Right ventricle myocardium superior (tissue), 1 donor: ENCODE measurements around the gene DCHS1. TPM values are rescaled to one million over a fixed set of nuclear protein-coding genes. Genes with fewer than 3 reads are reported as not detected.

Experiments used
- ATAC-seq: fragments of 200-7000 bp; cut with Tn5 transposase; one replicate; pipeline ENCODE4 v1.9.1; 2020; ENCODE audit warnings: mild to moderate bottlenecking; ENCODE audit not compliant: poor library complexity
- DNase-seq: peaks from one replicate; pipeline ENCODE4 v3.0.0-alpha.2; 2020
- intact Hi-C: fragments of 100-400 bp; cut with DNase I; formaldehyde crosslinking; loops from one replicate; pipeline ENCODE4 v1.11.2; 2022
- total RNA-seq: library from RNA; stranded (reverse); fragmentation: NEBNext Ultra II Directional; extraction: Animal tissue kit (Norgen Biotek cat#: 25700); gene quantifications from one replicate; pipeline ENCODE4 v1.2.1, GENCODE V29; 2021
- donor health status: DM: no; HTN: yes; CAD: no; lungs with severe emphysema.

The DCHS1 gene
- total RNA-seq, 1 donor from 2014 or later = 9.6 TPM

GRCh38 chr11:6586434-6587359 lies 68.9 kb downstream of the DCHS1 start:
- DNase-seq = peak; percentile 76
- intact Hi-C loops = no loop called here
- ATAC-seq = peak; percentile 86

- intact Hi-C loops = no loop called here
- ATAC-seq (no peak), DNase-seq (no peak)
Measured at GRCh38 chr11:6584528-6584927, 71.1 kb downstream of the DCHS1 start.

- ATAC-seq = no peak
- intact Hi-C loops = no loop called here
Measured at GRCh38 chr11:6583584-6583983, 72.0 kb downstream of the DCHS1 start.

GRCh38 chr11:6579681-6580080 lies 75.9 kb downstream of the DCHS1 start:
- no peak for DNase-seq
- peak; percentile 32 for ATAC-seq
- intact Hi-C loops = no loop called here

More at GRCh38 chr11:6583584-6583983, 72.0 kb downstream of the DCHS1 start:
- no peak for DNase-seq

GRCh38 chr11:6578134-6578533 lies 77.5 kb downstream of the DCHS1 start:
- intact Hi-C loops = no loop called here
- no peak for ATAC-seq
- no peak for DNase-seq

GRCh38 chr11:6576471-6577373 lies 78.9 kb downstream of the DCHS1 start:
- intact Hi-C loops = loop anchor here (2.0 kb wide), 1 partner anchor 38 kb away; no protein-coding TSS in a partner anchor
- DNase-seq (no peak), ATAC-seq (peak; percentile 75)

GRCh38 chr11:6574816-6575715 lies 80.5 kb downstream of the DCHS1 start:
- intact Hi-C loops = no loop called here
- DNase-seq = no peak
- ATAC-seq = no peak

- DNase-seq (no peak), ATAC-seq (no peak)
- intact Hi-C loops = no loop called here
Measured at GRCh38 chr11:6572215-6572614, 83.4 kb downstream of the DCHS1 start.

GRCh38 chr11:6571434-6572008 lies 84.1 kb downstream of the DCHS1 start:
- ATAC-seq = no peak
- intact Hi-C loops = no loop called here

More at GRCh38 chr11:6571434-6572008, 84.1 kb downstream of the DCHS1 start:
- no peak for DNase-seq

Other genes starting within 250 kb of the DCHS1 start
- gene APBB1, start 236.7 kb downstream of the DCHS1 start, total RNA-seq = 75.8 TPM
- gene HPX, start 214.8 kb downstream of the DCHS1 start, total RNA-seq = 0.35 TPM
- gene TRIM3, start 181.9 kb downstream of the DCHS1 start, total RNA-seq = 11.4 TPM
- gene ARFIP2, start 174.5 kb downstream of the DCHS1 start, total RNA-seq = 13.9 TPM
- gene TIMM10B, start 174.3 kb downstream of the DCHS1 start, total RNA-seq = 14.1 TPM
- gene DNHD1, start 158.5 kb downstream of the DCHS1 start, total RNA-seq = 4.2 TPM
- 19.8 TPM for gene RRP8, start 52.2 kb downstream of the DCHS1 start, total RNA-seq
- gene ILK, start 52.0 kb downstream of the DCHS1 start, total RNA-seq = 191 TPM
- gene TAF10, start 43.6 kb downstream of the DCHS1 start, total RNA-seq = 83.6 TPM
- 71.5 TPM for gene TPP1, start 36.4 kb downstream of the DCHS1 start, total RNA-seq
- gene MRPL17, start 27.5 kb upstream of the DCHS1 start, total RNA-seq = 46.5 TPM
- not detected for gene OR2AG2, start 116.2 kb upstream of the DCHS1 start, total RNA-seq
- gene OR2AG1, start 127.2 kb upstream of the DCHS1 start, total RNA-seq = not detected
- gene OR6A2, start 143.9 kb upstream of the DCHS1 start, total RNA-seq = not detected
- gene OR10A5, start 189.9 kb upstream of the DCHS1 start, total RNA-seq = not detected
- not detected for gene OR10A2, start 207.2 kb upstream of the DCHS1 start, total RNA-seq
- gene OR10A4, start 220.8 kb upstream of the DCHS1 start, total RNA-seq = not detected
- not detected for gene OR2D2, start 236.7 kb upstream of the DCHS1 start, total RNA-seq